Fibroblast of gingiva (primary cell): ENCODE data around the gene CASK.
"Not testable (repeated sequence)": the region's sequence is repeated elsewhere in the genome, so short reads cannot be mapped to it uniquely, and the experiment has no call there.

Experiments
- DNase-seq: peaks from one replicate; pipeline ENCODE4 v3.0.0-alpha.2; 2011; ENCODE audit warnings: low read depth

CASK gene

GRCh38 chrX:41734530-41734929 is 188.8 kb downstream of the CASK start:
- DNase-seq, result peak; percentile 8

- DNase-seq, result no peak
Observed at GRCh38 chrX:41733939-41734338, 189.4 kb downstream of the CASK start.

GRCh38 chrX:41732260-41732659 is 191.1 kb downstream of the CASK start:
- DNase-seq, result no peak

GRCh38 chrX:41730081-41730480 is 193.3 kb downstream of the CASK start:
- DNase-seq, result peak; percentile 57

GRCh38 chrX:41728125-41728524 is 195.2 kb downstream of the CASK start:
- DNase-seq, result no peak

- no peak for DNase-seq
Observed at GRCh38 chrX:41723826-41724225, 199.5 kb downstream of the CASK start, which contains the start of gene GPR82. TSS of gene GPR82 (plus strand) at chrX:41724181. CDS start at chrX:41727027, 2,846 bp downstream.

GRCh38 chrX:41722816-41723618 is 200.3 kb downstream of the CASK start:
- DNase-seq, result peak; percentile 69

GRCh38 chrX:41722214-41722613 is 201.1 kb downstream of the CASK start:
- no peak for DNase-seq

GRCh38 chrX:41721590-41721989 is 201.8 kb downstream of the CASK start:
- DNase-seq, result no peak

- DNase-seq, result peak; percentile 6
Observed at GRCh38 chrX:41720125-41720779, 203.1 kb downstream of the CASK start.

GRCh38 chrX:41719610-41720009 is 203.7 kb downstream of the CASK start:
- not testable (repeated sequence) for DNase-seq

GRCh38 chrX:41718481-41719235 is 204.7 kb downstream of the CASK start:
- DNase-seq, result no peak

GRCh38 chrX:41716767-41717473 is 206.4 kb downstream of the CASK start:
- no peak for DNase-seq

- no peak for DNase-seq
Observed at GRCh38 chrX:41716222-41716621, 207.1 kb downstream of the CASK start.

- DNase-seq, result no peak
Observed at GRCh38 chrX:41711021-41711667, 212.2 kb downstream of the CASK start.

GRCh38 chrX:41708486-41708885 is 214.9 kb downstream of the CASK start:
- DNase-seq, result no peak

- no peak for DNase-seq
Observed at GRCh38 chrX:41707218-41707617, 216.1 kb downstream of the CASK start.

GRCh38 chrX:41705680-41706374 is 217.5 kb downstream of the CASK start:
- no peak for DNase-seq

- DNase-seq, result peak; percentile 1
Observed at GRCh38 chrX:41705042-41705441, 218.3 kb downstream of the CASK start.

GRCh38 chrX:41703574-41704029 is 219.8 kb downstream of the CASK start:
- no peak for DNase-seq

- no peak for DNase-seq
Observed at GRCh38 chrX:41695426-41695825, 227.9 kb downstream of the CASK start.
